ENCODE data around the gene TMPRSS3. TPM values are rescaled to one million over a fixed set of nuclear protein-coding genes. Genes with fewer than 3 reads are reported as not detected.

TMPRSS3 gene
- total and polyA plus RNA-seq, 9 of the 15 experiments (the other 6 are each of a cell fraction or from before 2014, with no cell fraction given), result 0.07 TPM; not detected in 8

GRCh38 chr21:42443181-42443785 is 47.4 kb upstream of the TMPRSS3 start (continued):
- TF ChIP-seq CREBBP (IDR thresholded peaks at IDR 0.05; ENCODE audit: low read depth, low read length) (no peak), ASH1L (IDR thresholded peaks at IDR 0.05; ENCODE audit: borderline replicate concordance, low read depth, partially characterized antibody) (no peak), ZNF23 (CRISPR knock-in tag; IDR thresholded peaks at IDR 0.05) (no peak), CBX2 (IDR thresholded peaks at IDR 0.05; ENCODE audit: insufficient read depth, low read length, poor library complexity, severe bottlenecking) (no peak), U2AF1 (optimal IDR thresholded peaks at IDR 0.05; ENCODE audit: low read depth, low read length) (no peak), MYNN (IDR thresholded peaks at IDR 0.05) (no peak), MYNN (CRISPR knock-in tag; IDR thresholded peaks at IDR 0.05) (no peak), ZNF766 (CRISPR knock-in tag; conservative IDR thresholded peaks at IDR 0.05) (no peak), ZNF395 (CRISPR knock-in tag; IDR thresholded peaks at IDR 0.05) (no peak), ZNF133 (CRISPR knock-in tag; IDR thresholded peaks at IDR 0.05) (no peak), ZNF699 (CRISPR knock-in tag; IDR thresholded peaks at IDR 0.05; ENCODE audit: insufficient replicate concordance) (no peak)
- TF ChIP-seq, protein P1, sequence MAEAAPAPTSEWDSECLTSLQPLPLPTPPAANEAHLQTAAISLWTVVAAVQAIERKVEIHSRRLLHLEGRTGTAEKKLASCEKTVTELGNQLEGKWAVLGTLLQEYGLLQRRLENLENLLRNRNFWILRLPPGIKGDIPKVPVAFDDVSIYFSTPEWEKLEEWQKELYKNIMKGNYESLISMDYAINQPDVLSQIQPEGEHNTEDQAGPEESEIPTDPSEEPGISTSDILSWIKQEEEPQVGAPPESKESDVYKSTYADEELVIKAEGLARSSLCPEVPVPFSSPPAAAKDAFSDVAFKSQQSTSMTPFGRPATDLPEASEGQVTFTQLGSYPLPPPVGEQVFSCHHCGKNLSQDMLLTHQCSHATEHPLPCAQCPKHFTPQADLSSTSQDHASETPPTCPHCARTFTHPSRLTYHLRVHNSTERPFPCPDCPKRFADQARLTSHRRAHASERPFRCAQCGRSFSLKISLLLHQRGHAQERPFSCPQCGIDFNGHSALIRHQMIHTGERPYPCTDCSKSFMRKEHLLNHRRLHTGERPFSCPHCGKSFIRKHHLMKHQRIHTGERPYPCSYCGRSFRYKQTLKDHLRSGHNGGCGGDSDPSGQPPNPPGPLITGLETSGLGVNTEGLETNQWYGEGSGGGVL (CRISPR knock-in tag; IDR thresholded peaks at IDR 0.05), result no peak
